BE2C (cell line): ENCODE measurements around the gene SLC26A2.
"Not testable (repeated sequence)": the region's sequence is repeated elsewhere in the genome, so short reads cannot be mapped to it uniquely, and the experiment has no call there.

Source experiments
- DNase-seq: peaks from one replicate; pipeline ENCODE4 v3.0.0-alpha.2; 2020
- H3K27me3 ChIP-seq: fragments of 250-450 bp; sonication (Bioruptor Pico); 2 replicates; pipeline ENCODE4 v1.5.1; 2020; ENCODE audit warnings: mild to moderate bottlenecking
- H3K36me3 ChIP-seq: fragments of 250-450 bp; sonication (Bioruptor Pico); 2 replicates; pipeline ENCODE4 v1.5.1; 2020; ENCODE audit warnings: mild to moderate bottlenecking
- H3K4me1 ChIP-seq: fragments of 250-450 bp; sonication (Bioruptor Pico); 2 replicates; pipeline ENCODE4 v1.5.1; 2020
- H3K4me3 ChIP-seq: 2 replicates; pipeline ENCODE4 v1.5.1; 2011; ENCODE audit warnings: low read depth, low read length
- H3K9me3 ChIP-seq: fragments of 250-450 bp; sonication (Bioruptor Pico); 2 replicates; pipeline ENCODE4 v1.5.1; 2020
- CTCF ChIP-seq: IDR thresholded peaks from 2 replicates; pipeline ENCODE4 v1.5.1; 2012; ENCODE audit warnings: mild to moderate bottlenecking, low read depth, low read length

The SLC26A2 gene

GRCh38 chr5:150022681-150023080 is 62.1 kb downstream of the SLC26A2 start:
- DNase-seq: no peak
- Histone ChIP-seq H3K4me3 (no peak overlapping the region), H3K4me1 (0 out of 2 replicates have a peak, but pooled peaks cover 2% of the 10 kb centered on the region)

GRCh38 chr5:150023136-150023535 is 62.6 kb downstream of the SLC26A2 start:
- TF ChIP-seq CTCF: no peak
- H3K4me1 ChIP-seq: 0 out of 2 replicates have a peak, but pooled peaks cover 2% of the 10 kb centered on the region
- peaks cover 87% of the 10 kb centered on the region for H3K36me3 ChIP-seq

More at GRCh38 chr5:150022681-150023080, 62.1 kb downstream of the SLC26A2 start:
- Histone ChIP-seq H3K9me3 (no peaks in the 10 kb centered on the region), H3K27me3 (no peaks in the 10 kb centered on the region), H3K36me3 (peaks cover 86% of the 10 kb centered on the region)
- no peak for TF ChIP-seq CTCF

GRCh38 chr5:150024346-150024984 is 63.9 kb downstream of the SLC26A2 start:
- DNase-seq: no peak
- Histone ChIP-seq H3K27me3 (no peaks in the 10 kb centered on the region), H3K4me1 (0 out of 2 replicates have a peak, but pooled peaks cover 2% of the 10 kb centered on the region), H3K4me3 (no peak overlapping the region), H3K36me3 (peaks cover 82% of the 10 kb centered on the region), H3K9me3 (no peaks in the 10 kb centered on the region)
- peak; percentile 26; the same call in 1 of the 2 replicates for TF ChIP-seq CTCF

More at GRCh38 chr5:150023136-150023535, 62.6 kb downstream of the SLC26A2 start:
- Histone ChIP-seq H3K27me3 (no peaks in the 10 kb centered on the region), H3K4me3 (no peak overlapping the region), H3K9me3 (no peaks in the 10 kb centered on the region)
- DNase-seq: no peak

- H3K4me3 ChIP-seq: no peak overlapping the region
- no peak for TF ChIP-seq CTCF
- H3K27me3 ChIP-seq: no peaks in the 10 kb centered on the region
- DNase-seq: no peak
- peaks cover 81% of the 10 kb centered on the region for H3K36me3 ChIP-seq
- no peaks in the 10 kb centered on the region for H3K9me3 ChIP-seq
- 0 out of 2 replicates have a peak, but pooled peaks cover 2% of the 10 kb centered on the region for H3K4me1 ChIP-seq
Observed at GRCh38 chr5:150026682-150027172, 66.2 kb downstream of the SLC26A2 start.

GRCh38 chr5:150028047-150028446 is 67.5 kb downstream of the SLC26A2 start:
- not testable (repeated sequence) for H3K9me3 ChIP-seq, DNase-seq, H3K4me3 ChIP-seq, H3K4me1 ChIP-seq, H3K27me3 ChIP-seq
- peaks cover 88% of the 10 kb centered on the region for H3K36me3 ChIP-seq

GRCh38 chr5:150033334-150033733 is 72.8 kb downstream of the SLC26A2 start:
- no peak for TF ChIP-seq CTCF
- Histone ChIP-seq H3K9me3 (no peaks in the 10 kb centered on the region), H3K4me1 (no peaks in the 10 kb centered on the region), H3K4me3 (no peak overlapping the region), H3K36me3 (peaks cover 79% of the 10 kb centered on the region), H3K27me3 (no peaks in the 10 kb centered on the region)
- no peak for DNase-seq
